HG03196 (cell line): ENCODE results near the gene HERC5.
"Not testable (repeated sequence)": the region's sequence is repeated elsewhere in the genome, so short reads cannot be mapped to it uniquely, and the experiment has no call there.

Experiments used
- ATAC-seq: cut with Tn5 transposase; IDR thresholded peaks from one replicate; pipeline ENCODE4 v1.9.1; 2021; ENCODE audit not compliant: unreplicated experiment

Gene HERC5

GRCh38 chr4:88447371-88448095 is 9.4 kb upstream of the HERC5 start:
- ATAC-seq, result no peak

- not testable (repeated sequence) for ATAC-seq
Observed at GRCh38 chr4:88448211-88448765, 8.6 kb upstream of the HERC5 start.

- ATAC-seq, result no peak
Observed at GRCh38 chr4:88448889-88449288, 8.0 kb upstream of the HERC5 start.

- ATAC-seq, result no peak
Observed at GRCh38 chr4:88449290-88449689, 7.6 kb upstream of the HERC5 start.

GRCh38 chr4:88451205-88451604 is 5.7 kb upstream of the HERC5 start:
- ATAC-seq, result no peak

- ATAC-seq, result no peak
Observed at GRCh38 chr4:88452912-88453311, 4.0 kb upstream of the HERC5 start.

- peak; percentile 34 for ATAC-seq
Observed at GRCh38 chr4:88457307-88458103, 586 bp downstream of the HERC5 start.

GRCh38 chr4:88458104-88458740 is 1.3 kb downstream of the HERC5 start:
- ATAC-seq, result no peak

GRCh38 chr4:88465653-88466192 is 8.8 kb downstream of the HERC5 start:
- ATAC-seq, result no peak

- ATAC-seq, result no peak
Observed at GRCh38 chr4:88467392-88467791, 10.5 kb downstream of the HERC5 start.

- no peak for ATAC-seq
Observed at GRCh38 chr4:88477229-88477860, 20.4 kb downstream of the HERC5 start.

- no peak for ATAC-seq
Observed at GRCh38 chr4:88478247-88478646, 21.3 kb downstream of the HERC5 start.

- ATAC-seq, result no peak
Observed at GRCh38 chr4:88481537-88481936, 24.6 kb downstream of the HERC5 start.

GRCh38 chr4:88489100-88489761 is 32.3 kb downstream of the HERC5 start:
- no peak for ATAC-seq

- no peak for ATAC-seq
Observed at GRCh38 chr4:88497859-88498409, 41.0 kb downstream of the HERC5 start.

GRCh38 chr4:88503344-88503743 is 46.4 kb downstream of the HERC5 start:
- ATAC-seq, result no peak

- ATAC-seq, result no peak
Observed at GRCh38 chr4:88511236-88511635, 54.3 kb downstream of the HERC5 start.

- no peak for ATAC-seq
Observed at GRCh38 chr4:88514557-88515511, 57.9 kb downstream of the HERC5 start.

- ATAC-seq, result no peak
Observed at GRCh38 chr4:88516746-88517145, 59.8 kb downstream of the HERC5 start.
